Coronary artery (tissue), 2 donors: ENCODE results near the gene ANO1.

ENCODE experiments used
- DNase-seq: peaks from one replicate; pipeline ENCODE4 v3.0.0-alpha.2; 2017; ENCODE audit warnings: low spot score
- H3K27ac ChIP-seq, 2 donors: fragments of 200-600 bp; sonication (generic); one replicate each; pipeline ENCODE4 v1.5.1; 2016 to 2019
- H3K4me3 ChIP-seq: fragments of 200-600 bp; sonication (generic); 2 replicates; pipeline ENCODE4 v1.5.1; 2016; ENCODE audit warnings: mild to moderate bottlenecking, moderate library complexity
- CTCF ChIP-seq: fragments of 200-600 bp; sonication (generic); IDR thresholded peaks from one replicate; pipeline ENCODE4 v1.5.1; 2019; ENCODE audit warnings: antibody characterized with exemption

The ANO1 gene

GRCh38 chr11:70128435-70128906 is 50.4 kb downstream of the ANO1 start:
- H3K27ac ChIP-seq, result peak overlapping the region; percentile 64 to 87
- no peak for TF ChIP-seq CTCF
- H3K4me3 ChIP-seq, result no peak overlapping the region
- DNase-seq, result peak; percentile 88

GRCh38 chr11:70129051-70129592 is 51.0 kb downstream of the ANO1 start:
- Histone ChIP-seq H3K4me3 (no peak overlapping the region), H3K27ac (peak overlapping the region; percentile 64 to 87)
- TF ChIP-seq CTCF, result no peak
- no peak for DNase-seq

GRCh38 chr11:70130636-70131035 is 52.5 kb downstream of the ANO1 start:
- no peak for TF ChIP-seq CTCF
- DNase-seq, result no peak
- Histone ChIP-seq H3K4me3 (no peak overlapping the region), H3K27ac (no peak overlapping the region)

- no peak for DNase-seq
- no peak for TF ChIP-seq CTCF
- no peak overlapping the region for H3K27ac ChIP-seq
- no peak overlapping the region for H3K4me3 ChIP-seq
Measured at GRCh38 chr11:70131606-70132190, 53.6 kb downstream of the ANO1 start.

GRCh38 chr11:70132641-70133040 is 54.5 kb downstream of the ANO1 start:
- H3K4me3 ChIP-seq, result no peak overlapping the region
- no peak for DNase-seq
- TF ChIP-seq CTCF, result no peak
- H3K27ac ChIP-seq, result no peak overlapping the region

- no peak for TF ChIP-seq CTCF
- Histone ChIP-seq H3K4me3 (no peak overlapping the region), H3K27ac (peak overlapping the region in 1 of 2 donors; percentile 76)
- no peak for DNase-seq
Measured at GRCh38 chr11:70133771-70134335, 55.7 kb downstream of the ANO1 start.

GRCh38 chr11:70134490-70134889 is 56.4 kb downstream of the ANO1 start:
- Histone ChIP-seq H3K4me3 (peak overlapping the region; percentile 46), H3K27ac (peak overlapping the region in 1 of 2 donors; percentile 76)
- no peak for DNase-seq
- TF ChIP-seq CTCF, result no peak
